HEK293 (cell line): Measurements from ENCODE around the gene ARL16.

Source experiments
- CTCF ChIA-PET: fragments of 350-600 bp; formaldehyde crosslinking; extraction: SDS; loops from one replicate; lab custom pipeline; 2021; ENCODE audit warnings: antibody characterized with exemption; lab: Yijun Ruan, JAX
- POLR2A ChIA-PET: fragments of 300-600 bp; formaldehyde crosslinking; extraction: SDS; loops from one replicate; lab custom pipeline; 2020; ENCODE audit warnings: antibody characterized with exemption, inconsistent platforms; lab: Yijun Ruan, JAX
- H3K27ac ChIP-seq: fragments of 200-500 bp; sonication (Bioruptor generic); 2 replicates; pipeline ENCODE4 v1.5.1; 2014; ENCODE audit warnings: low read depth, low read length, control low read depth, inconsistent platforms; ENCODE audit errors: extremely low read depth
- H3K36me3 ChIP-seq, 2 experiments: fragments of 200-500 bp in 1 of 2; sonication (Bioruptor generic) in 1 of 2; 1 replicate in 1 of 2; 2 replicates in 1 of 2; pipeline ENCODE4 v1.5.1; 2014 to 2017; ENCODE audit warnings: inconsistent platforms in 2 of 2, low read length in 2 of 2; ENCODE audit not compliant: control insufficient read depth in 2 of 2, insufficient read depth in 1 of 2
- H3K4me1 ChIP-seq: fragments of 200-500 bp; sonication (Bioruptor generic); 2 replicates; pipeline ENCODE4 v1.5.1; 2014; ENCODE audit warnings: mild to moderate bottlenecking, low read length, inconsistent platforms; ENCODE audit not compliant: control insufficient read depth, insufficient read depth
- H3K4me3 ChIP-seq: 2 replicates; pipeline ENCODE4 v1.5.1; 2011; ENCODE audit warnings: low read depth, mild to moderate bottlenecking, control low read depth, low read length, moderate library complexity
- H3K9me3 ChIP-seq: fragments of 200-500 bp; sonication (Bioruptor generic); 2 replicates; pipeline ENCODE4 v1.5.1; 2014; ENCODE audit warnings: low read depth, low read length, inconsistent platforms; ENCODE audit not compliant: control insufficient read depth, insufficient read depth
- FEZF1 ChIP-seq: fragments of 450-650 bp; formaldehyde crosslinking; IDR thresholded peaks from 2 replicates; pipeline ENCODE4 v1.5.1; 2016; ENCODE audit warnings: missing biosample characterization, missing genetic modification characterization
- GLI4 ChIP-seq: fragments of 450-650 bp; formaldehyde crosslinking; IDR thresholded peaks from 2 replicates; pipeline ENCODE4 v1.5.1; 2016; ENCODE audit warnings: missing biosample characterization, missing genetic modification characterization
- HOXA7 ChIP-seq: sonication (generic); formaldehyde crosslinking; IDR thresholded peaks from 2 replicates; pipeline ENCODE4 v1.8.1; 2022; ENCODE audit warnings: missing genetic modification reagents, borderline replicate concordance
- KLF8 ChIP-seq: fragments of 450-650 bp; formaldehyde crosslinking; IDR thresholded peaks from 2 replicates; pipeline ENCODE4 v1.5.1; 2016; ENCODE audit warnings: missing biosample characterization, missing genetic modification characterization
- KLF9 ChIP-seq: fragments of 450-650 bp; formaldehyde crosslinking; IDR thresholded peaks from 2 replicates; pipeline ENCODE4 v1.5.1; 2016; ENCODE audit warnings: missing biosample characterization, missing genetic modification characterization, low read depth
- MYNN ChIP-seq: fragments of 450-650 bp; formaldehyde crosslinking; IDR thresholded peaks from 2 replicates; pipeline ENCODE4 v1.5.1; 2016; ENCODE audit warnings: missing biosample characterization, missing genetic modification characterization, borderline replicate concordance
- SCRT1 ChIP-seq: fragments of 450-650 bp; formaldehyde crosslinking; IDR thresholded peaks from 2 replicates; pipeline ENCODE4 v1.5.1; 2016; ENCODE audit warnings: missing biosample characterization, missing genetic modification characterization, borderline replicate concordance
- SP3 ChIP-seq: fragments of 450-650 bp; formaldehyde crosslinking; IDR thresholded peaks from 2 replicates; pipeline ENCODE4 v1.5.1; 2016; ENCODE audit warnings: missing biosample characterization, missing genetic modification characterization
- ZBTB20 ChIP-seq: fragments of 450-650 bp; formaldehyde crosslinking; IDR thresholded peaks from 2 replicates; pipeline ENCODE4 v1.5.1; 2016; ENCODE audit warnings: missing biosample characterization, missing genetic modification characterization
- ZNF114 ChIP-seq: fragments of 450-650 bp; formaldehyde crosslinking; IDR thresholded peaks from 2 replicates; pipeline ENCODE4 v1.5.0; 2017; ENCODE audit warnings: missing biosample characterization, missing genetic modification characterization
- ZNF16 ChIP-seq: fragments of 450-650 bp; formaldehyde crosslinking; IDR thresholded peaks from 2 replicates; pipeline ENCODE4 v1.5.1; 2016; ENCODE audit warnings: low read depth, missing biosample characterization, missing genetic modification characterization
- ZNF202 ChIP-seq: fragments of 450-650 bp; formaldehyde crosslinking; IDR thresholded peaks from 2 replicates; pipeline ENCODE4 v1.5.1; 2016; ENCODE audit warnings: missing biosample characterization, missing genetic modification characterization, borderline replicate concordance
- ZNF214 ChIP-seq: fragments of 450-650 bp; formaldehyde crosslinking; IDR thresholded peaks from 2 replicates; pipeline ENCODE4 v1.5.1; 2017; ENCODE audit warnings: missing biosample characterization, mild to moderate bottlenecking, missing genetic modification characterization, borderline replicate concordance
- ZNF223 ChIP-seq: fragments of 450-650 bp; formaldehyde crosslinking; IDR thresholded peaks from 2 replicates; pipeline ENCODE4 v1.5.1; 2016; ENCODE audit warnings: missing biosample characterization, missing genetic modification characterization
- ZNF341 ChIP-seq: fragments of 450-650 bp; formaldehyde crosslinking; IDR thresholded peaks from 2 replicates; pipeline ENCODE4; 2016; ENCODE audit warnings: low read depth, missing biosample characterization, missing genetic modification characterization
- ZNF398 ChIP-seq: fragments of 450-650 bp; formaldehyde crosslinking; IDR thresholded peaks from 2 replicates; pipeline ENCODE4 v1.5.1; 2017; ENCODE audit warnings: missing biosample characterization, missing genetic modification characterization
- ZNF658 ChIP-seq: fragments of 450-650 bp; formaldehyde crosslinking; IDR thresholded peaks from 2 replicates; pipeline ENCODE4; 2016; ENCODE audit warnings: missing biosample characterization, missing genetic modification characterization
- ZSCAN30 ChIP-seq: fragments of 450-650 bp; IDR thresholded peaks from 2 replicates; pipeline ENCODE4 v1.5.1; 2018; ENCODE audit warnings: missing biosample characterization, mild to moderate bottlenecking, missing genetic modification characterization, moderate library complexity
- TF ChIP-seq, protein P1 (sequence below): fragments of 450-650 bp; formaldehyde crosslinking; IDR thresholded peaks from 2 replicates; pipeline ENCODE4 v1.5.1; 2016; ENCODE audit warnings: missing biosample characterization, missing genetic modification characterization
- TF ChIP-seq, protein P2 (sequence below): fragments of 450-650 bp; formaldehyde crosslinking; optimal IDR thresholded peaks from 2 replicates; pipeline ENCODE3; 2016; ENCODE audit warnings: missing biosample characterization, mild to moderate bottlenecking, missing genetic modification characterization
- TF ChIP-seq, protein P3 (sequence below): fragments of 450-650 bp; formaldehyde crosslinking; IDR thresholded peaks from 2 replicates; pipeline ENCODE4 v1.5.1; 2016; ENCODE audit warnings: missing biosample characterization, missing genetic modification characterization, low read depth

ARL16 gene

DNA sequence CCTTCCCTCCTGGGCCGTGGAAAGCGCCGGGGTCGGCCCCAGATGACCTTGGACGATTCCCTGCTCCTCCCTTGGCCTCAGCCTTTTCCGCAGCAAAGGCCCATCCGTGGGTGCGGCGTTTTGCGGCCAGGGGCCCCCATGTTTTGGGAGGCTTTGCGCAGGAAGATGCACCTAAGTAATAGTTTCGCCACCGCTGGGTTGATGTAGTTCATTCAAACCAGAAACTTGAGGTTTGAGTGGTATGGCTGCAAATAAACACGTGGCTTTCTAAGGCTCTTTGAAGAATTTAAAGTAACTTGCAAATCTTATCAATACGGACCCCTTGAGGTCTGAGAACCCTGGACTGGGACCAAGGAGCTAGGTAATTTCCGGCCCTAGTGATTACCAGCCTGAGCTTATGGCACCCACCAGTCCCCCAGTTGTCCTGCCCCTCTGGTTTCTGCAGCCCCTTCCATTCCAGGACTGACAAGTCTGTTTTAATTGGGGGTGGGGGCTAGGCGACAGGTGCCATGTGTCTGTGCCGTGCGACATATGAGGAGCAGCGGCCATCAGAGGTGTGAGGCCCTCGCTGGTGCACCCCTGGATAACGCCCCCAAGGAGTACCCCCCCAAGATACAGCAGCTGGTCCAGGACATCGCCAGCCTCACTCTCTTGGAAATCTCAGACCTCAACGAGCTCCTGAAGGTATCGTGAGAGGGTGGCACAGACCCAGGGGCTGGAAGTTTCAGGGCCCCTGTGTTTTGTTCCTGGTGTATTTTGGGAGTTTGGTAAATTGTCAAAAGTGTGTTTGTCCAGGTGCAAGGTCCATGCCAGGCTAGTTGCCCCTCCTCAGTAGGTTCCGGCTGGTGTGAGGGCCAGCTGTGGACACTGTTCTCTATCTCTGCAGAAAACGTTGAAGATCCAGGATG is 20.4 kb upstream of the ARL16 start:
- ChIA-PET CTCF (interaction anchor here (0.6 to 2.4 kb wide), 2 partner anchors 29 to 1420 kb away, joined by 3 to 9 read pairs; no protein-coding TSS in a partner anchor), POLR2A (interaction anchor here (0.7 to 4.0 kb wide), 34 partner anchors 8 to 333 kb away, joined by 3 to 109 read pairs (median 5); partner anchors contain the start of genes ARL16, CCDC137, CENPX and DCXR)
- no peaks in the 10 kb centered on the region for H3K9me3 ChIP-seq
- TF ChIP-seq, protein P1, sequence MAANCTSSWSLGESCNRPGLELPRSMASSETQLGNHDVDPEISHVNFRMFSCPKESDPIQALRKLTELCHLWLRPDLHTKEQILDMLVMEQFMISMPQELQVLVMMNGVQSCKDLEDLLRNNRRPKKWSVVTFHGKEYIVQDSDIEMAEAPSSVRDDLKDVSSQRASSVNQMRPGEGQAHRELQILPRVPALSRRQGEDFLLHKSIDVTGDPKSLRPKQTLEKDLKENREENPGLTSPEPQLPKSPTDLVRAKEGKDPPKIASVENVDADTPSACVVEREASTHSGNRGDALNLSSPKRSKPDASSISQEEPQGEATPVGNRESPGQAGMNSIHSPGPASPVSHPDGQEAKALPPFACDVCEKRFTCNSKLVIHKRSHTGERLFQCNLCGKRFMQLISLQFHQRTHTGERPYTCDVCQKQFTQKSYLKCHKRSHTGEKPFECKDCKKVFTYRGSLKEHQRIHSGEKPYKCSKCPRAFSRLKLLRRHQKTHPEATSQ (tag by site-specific recombination) = 0 out of 2 replicates have a peak, but pooled peaks have one; percentile 4
- 0 out of 2 replicates have a peak, but pooled peaks have one; percentile 6 for TF ChIP-seq ZNF398 (tag by site-specific recombination)
- no peak for TF ChIP-seq SCRT1
- no peak for TF ChIP-seq ZNF214 (tag by site-specific recombination)
- peak; percentile 42; the same call in 1 of the 2 replicates for TF ChIP-seq ZNF341
- peak overlapping the region; percentile 97 for H3K27ac ChIP-seq
- peaks cover 6% of the 10 kb centered on the region; the same call in 1 of the 2 replicates for H3K4me1 ChIP-seq
- peaks cover 28 to 81% of the 10 kb centered on the region in 2 experiments for H3K36me3 ChIP-seq
- peak overlapping the region; percentile 73 for H3K4me3 ChIP-seq

DNA sequence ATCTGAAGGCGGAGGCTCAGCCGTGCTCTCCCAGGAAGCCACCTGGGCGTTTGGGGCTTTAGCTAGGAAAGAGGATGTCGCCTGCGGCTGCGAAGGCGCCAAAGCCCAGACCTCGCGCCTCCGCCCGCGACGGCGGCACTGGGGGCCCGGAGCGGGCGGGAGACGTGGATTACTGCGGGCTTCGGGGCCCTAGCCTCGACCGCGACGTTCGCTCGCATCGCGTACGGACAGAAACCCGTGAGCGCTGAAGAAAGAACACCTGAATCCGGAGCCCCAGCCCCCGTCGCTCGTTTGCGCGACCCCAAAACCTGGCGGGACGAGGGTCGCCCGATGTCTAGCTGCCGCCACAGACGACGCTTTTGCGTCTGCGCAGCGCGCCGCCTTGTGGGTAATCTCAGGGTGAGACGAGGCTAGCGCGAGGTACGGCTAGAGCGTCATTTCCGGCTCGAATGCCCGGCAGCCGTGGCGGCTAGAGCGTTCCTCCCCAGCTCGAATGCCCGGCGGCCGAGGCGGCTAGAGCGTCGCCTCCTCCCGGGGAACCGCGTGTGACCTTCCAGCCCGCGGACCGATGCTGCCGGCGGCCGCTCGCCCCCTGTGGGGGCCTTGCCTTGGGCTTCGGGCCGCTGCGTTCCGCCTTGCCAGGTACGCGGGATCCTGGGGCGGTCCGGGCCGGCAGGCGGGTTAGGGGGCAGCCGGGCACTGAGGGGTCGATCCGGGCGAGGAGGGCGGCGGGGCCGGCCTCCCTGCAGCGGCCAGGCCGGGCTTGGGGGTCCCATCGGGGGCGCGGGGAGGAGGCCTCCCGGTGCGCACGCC is 19.5 kb upstream of the ARL16 start, which contains the start of gene MRPL12:
MRPL12 (plus strand) TSS at position 434 of the 813 bp plus-strand sequence; CDS start at position 569, 135 bp downstream.
- H3K27ac ChIP-seq = peak within 1 kb of the TSS; percentile 97
- H3K4me1 ChIP-seq = peaks cover 6% of the 10 kb centered on the region; the same call in 1 of the 2 replicates
- ChIA-PET CTCF (interaction anchor here (0.9 to 2.4 kb wide), 4 partner anchors 9 to 28 kb away, joined by 4 to 9 read pairs (median 4); no protein-coding TSS in a partner anchor), POLR2A (interaction anchor here (0.6 to 4.0 kb wide), 44 partner anchors 9 to 480 kb away, joined by 3 to 109 read pairs (median 5); partner anchors contain the start of genes ARL16, CCDC137, CENPX and CEP131)
- peaks cover 36 to 81% of the 10 kb centered on the region in 2 experiments for H3K36me3 ChIP-seq
- peak within 1 kb of the TSS; percentile 73 for H3K4me3 ChIP-seq
- no peaks in the 10 kb centered on the region for H3K9me3 ChIP-seq
- no peak for TF ChIP-seq ZNF16 (tag by site-specific recombination)
- TF ChIP-seq ZNF114 (tag by site-specific recombination) = no peak
- TF ChIP-seq HOXA7 (CRISPR knock-in tag) = no peak
- TF ChIP-seq SP3 (tag by site-specific recombination) = peak; percentile 77
- no peak for TF ChIP-seq ZNF658 (tag by site-specific recombination)
- TF ChIP-seq, protein P2, sequence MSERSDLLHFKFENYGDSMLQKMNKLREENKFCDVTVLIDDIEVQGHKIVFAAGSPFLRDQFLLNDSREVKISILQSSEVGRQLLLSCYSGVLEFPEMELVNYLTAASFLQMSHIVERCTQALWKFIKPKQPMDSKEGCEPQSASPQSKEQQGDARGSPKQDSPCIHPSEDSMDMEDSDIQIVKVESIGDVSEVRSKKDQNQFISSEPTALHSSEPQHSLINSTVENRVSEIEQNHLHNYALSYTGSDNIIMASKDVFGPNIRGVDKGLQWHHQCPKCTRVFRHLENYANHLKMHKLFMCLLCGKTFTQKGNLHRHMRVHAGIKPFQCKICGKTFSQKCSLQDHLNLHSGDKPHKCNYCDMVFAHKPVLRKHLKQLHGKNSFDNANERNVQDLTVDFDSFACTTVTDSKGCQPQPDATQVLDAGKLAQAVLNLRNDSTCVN = peak; percentile 86
- TF ChIP-seq, protein P3, sequence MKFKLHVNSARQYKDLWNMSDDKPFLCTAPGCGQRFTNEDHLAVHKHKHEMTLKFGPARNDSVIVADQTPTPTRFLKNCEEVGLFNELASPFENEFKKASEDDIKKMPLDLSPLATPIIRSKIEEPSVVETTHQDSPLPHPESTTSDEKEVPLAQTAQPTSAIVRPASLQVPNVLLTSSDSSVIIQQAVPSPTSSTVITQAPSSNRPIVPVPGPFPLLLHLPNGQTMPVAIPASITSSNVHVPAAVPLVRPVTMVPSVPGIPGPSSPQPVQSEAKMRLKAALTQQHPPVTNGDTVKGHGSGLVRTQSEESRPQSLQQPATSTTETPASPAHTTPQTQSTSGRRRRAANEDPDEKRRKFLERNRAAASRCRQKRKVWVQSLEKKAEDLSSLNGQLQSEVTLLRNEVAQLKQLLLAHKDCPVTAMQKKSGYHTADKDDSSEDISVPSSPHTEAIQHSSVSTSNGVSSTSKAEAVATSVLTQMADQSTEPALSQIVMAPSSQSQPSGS (tag by site-specific recombination) = no peak
- peak; percentile 75; the same call in 1 of the 2 replicates for TF ChIP-seq KLF8
- TF ChIP-seq ZNF223 (tag by site-specific recombination) = no peak
- TF ChIP-seq FEZF1 = no peak
- no peak for TF ChIP-seq MYNN (tag by site-specific recombination)
- peak; percentile 45; the same call in 1 of the 2 replicates for TF ChIP-seq ZBTB20 (tag by site-specific recombination)
- no peak for TF ChIP-seq GLI4
- TF ChIP-seq ZSCAN30 (tag by site-specific recombination) = peak; percentile 83; the same call in 1 of the 2 replicates
- no peak for TF ChIP-seq KLF9
- TF ChIP-seq ZNF202 (tag by site-specific recombination) = no peak
